Peyer's patch (tissue), 4 donors: ENCODE data around the gene FOXC1. TPM values are rescaled to one million over a fixed set of nuclear protein-coding genes. Genes with fewer than 3 reads are reported as not detected.

Experiments
- DNase-seq, 3 donors: peaks; one replicate each; pipeline ENCODE4 v3.0.0-alpha.2; 2017 to 2019
- H3K27ac ChIP-seq, 4 donors: fragments of 200-600 bp; sonication (generic); one replicate each; pipeline ENCODE4 v1.5.1; 2016 to 2019
- H3K27me3 ChIP-seq, 2 donors: fragments of 200-600 bp; sonication (generic); one replicate each; pipeline ENCODE4 v1.5.1; 2019
- H3K36me3 ChIP-seq, 3 donors: fragments of 200-600 bp; sonication (generic); one replicate each; pipeline ENCODE4 v1.5.1; 2016 to 2019
- H3K4me1 ChIP-seq, 4 donors: fragments of 200-600 bp; sonication (generic); one replicate each; pipeline ENCODE4 v1.5.1; 2016 to 2019
- H3K4me3 ChIP-seq, 4 donors: fragments of 200-600 bp; sonication (generic); 1 replicate in 3 of 4; 2 replicates in 1 of 4; pipeline ENCODE4 v1.5.1; 2016 to 2019; ENCODE audit warnings: mild to moderate bottlenecking in 1 of 4
- H3K9me3 ChIP-seq, 4 donors: fragments of 200-600 bp; sonication (generic); one replicate each; pipeline ENCODE4 v1.5.1; 2016 to 2019; ENCODE audit warnings: mild to moderate bottlenecking in 1 of 4
- CTCF ChIP-seq, 6 experiments: fragments of 450-650 bp in 4 of 6; fragments of 200-600 bp in 2 of 6; sonication (generic) in 1 of 6; IDR thresholded peaks; one replicate each; pipeline ENCODE4 v1.5.1; 2017 to 2019; ENCODE audit warnings: antibody characterized with exemption in 6 of 6, mild to moderate bottlenecking in 3 of 6, moderate library complexity in 1 of 6
- POLR2A ChIP-seq, 2 donors: fragments of 450-650 bp; IDR thresholded peaks; one replicate each; pipeline ENCODE4 v1.5.1; 2017; ENCODE audit warnings: antibody characterized with exemption in 2 of 2, mild to moderate bottlenecking in 2 of 2, moderate library complexity in 2 of 2
- total RNA-seq, 4 donors: library from RNA; depleted of rRNA; stranded (reverse); fragments of >200 nt; gene quantifications; one replicate each; pipeline ENCODE4 v1.1.0, GENCODE V29; 2016

The FOXC1 gene
- total RNA-seq, 4 donors from 2014 or later, result 1.6 to 3.3 (median 2.7) TPM; not detected in 1

- no peak overlapping the region for H3K4me3 ChIP-seq
- no peak for TF ChIP-seq POLR2A (IDR thresholded peaks at IDR 0.05)
- TF ChIP-seq CTCF (IDR thresholded peaks at IDR 0.05), result no peak
- H3K36me3 ChIP-seq, result peaks cover 0 to 3% (median 0%) of the 10 kb centered on the region in 3 donors
- no peak overlapping the region for H3K27ac ChIP-seq
- H3K9me3 ChIP-seq, result no peaks in the 10 kb centered on the region
- H3K4me1 ChIP-seq, result peaks cover 0 to 3% (median 0%) of the 10 kb centered on the region in 4 donors
- no peak for DNase-seq
- no peaks in the 10 kb centered on the region for H3K27me3 ChIP-seq
These were observed 34.2 kb downstream of the FOXC1 start for GRCh38 chr6:1643830-1644445.

- Histone ChIP-seq H3K36me3 (peaks cover 0 to under 1% (median 0%) of the 10 kb centered on the region in 3 donors), H3K4me1 (peaks cover 0 to 3% (median 0%) of the 10 kb centered on the region in 4 donors), H3K27ac (no peak overlapping the region), H3K4me3 (no peak overlapping the region), H3K9me3 (no peaks in the 10 kb centered on the region), H3K27me3 (no peaks in the 10 kb centered on the region)
- TF ChIP-seq CTCF (IDR thresholded peaks at IDR 0.05) (no peak), POLR2A (IDR thresholded peaks at IDR 0.05) (no peak)
- DNase-seq, result no peak
These were observed 34.9 kb downstream of the FOXC1 start for GRCh38 chr6:1644516-1645060.

GRCh38 chr6:1645466-1646185 is 35.9 kb downstream of the FOXC1 start:
- H3K27ac ChIP-seq, result no peak overlapping the region
- peaks cover 0 to 3% (median 0%) of the 10 kb centered on the region in 4 donors for H3K4me1 ChIP-seq
- no peak overlapping the region for H3K4me3 ChIP-seq
- no peak for DNase-seq
- no peaks in the 10 kb centered on the region for H3K27me3 ChIP-seq
- TF ChIP-seq POLR2A (IDR thresholded peaks at IDR 0.05) (no peak), CTCF (IDR thresholded peaks at IDR 0.05) (no peak)
- H3K9me3 ChIP-seq, result no peaks in the 10 kb centered on the region
- no peaks in the 10 kb centered on the region for H3K36me3 ChIP-seq

- H3K4me3 ChIP-seq, result no peak overlapping the region
- no peaks in the 10 kb centered on the region for H3K36me3 ChIP-seq
- no peaks in the 10 kb centered on the region for H3K9me3 ChIP-seq
- no peaks in the 10 kb centered on the region for H3K27me3 ChIP-seq
- no peak for TF ChIP-seq POLR2A (IDR thresholded peaks at IDR 0.05)
- TF ChIP-seq CTCF (IDR thresholded peaks at IDR 0.05), result no peak
- no peak for DNase-seq
- no peak overlapping the region for H3K27ac ChIP-seq
- H3K4me1 ChIP-seq, result no peaks in the 10 kb centered on the region
These were observed 41.6 kb downstream of the FOXC1 start for GRCh38 chr6:1651362-1651761.

- Histone ChIP-seq H3K27ac (no peak overlapping the region), H3K36me3 (no peaks in the 10 kb centered on the region), H3K4me1 (no peaks in the 10 kb centered on the region), H3K4me3 (no peak overlapping the region), H3K9me3 (no peaks in the 10 kb centered on the region), H3K27me3 (no peaks in the 10 kb centered on the region)
- no peak for TF ChIP-seq CTCF (IDR thresholded peaks at IDR 0.05)
- no peak for TF ChIP-seq POLR2A (IDR thresholded peaks at IDR 0.05)
- DNase-seq, result no peak
These were observed 43.1 kb downstream of the FOXC1 start for GRCh38 chr6:1652842-1653241.
